NCI-H146 (cell line): Measurements from ENCODE around the gene CLEC10A.
"Not testable (repeated sequence)": the region's sequence is repeated elsewhere in the genome, so short reads cannot be mapped to it uniquely, and the experiment has no call there.

Experiments
- DNase-seq: peaks from one replicate; lab custom pipeline; 2025; lab: John Stamatoyannopoulos, UW

CLEC10A gene

GRCh38 chr17:7108981-7109380 is 28.9 kb upstream of the CLEC10A start:
- no peak for DNase-seq

- DNase-seq, result no peak
Observed at GRCh38 chr17:7108560-7108925, 28.5 kb upstream of the CLEC10A start.

GRCh38 chr17:7107795-7108559 is 27.9 kb upstream of the CLEC10A start:
- no peak for DNase-seq

- peak; percentile 84 for DNase-seq
Observed at GRCh38 chr17:7107012-7107754, 27.1 kb upstream of the CLEC10A start.

GRCh38 chr17:7102421-7102820 is 22.4 kb upstream of the CLEC10A start:
- no peak for DNase-seq

- DNase-seq, result no peak
Observed at GRCh38 chr17:7101531-7101930, 21.5 kb upstream of the CLEC10A start.

- DNase-seq, result not testable (repeated sequence)
Observed at GRCh38 chr17:7100641-7101379, 20.8 kb upstream of the CLEC10A start.

GRCh38 chr17:7098802-7099459 is 18.9 kb upstream of the CLEC10A start:
- no peak for DNase-seq

- no peak for DNase-seq
Observed at GRCh38 chr17:7097940-7098339, 17.9 kb upstream of the CLEC10A start.

- no peak for DNase-seq
Observed at GRCh38 chr17:7095625-7096024, 15.6 kb upstream of the CLEC10A start.

- no peak for DNase-seq
Observed at GRCh38 chr17:7094652-7095019, 14.6 kb upstream of the CLEC10A start.

- not testable (repeated sequence) for DNase-seq
Observed at GRCh38 chr17:7091311-7092005, 11.4 kb upstream of the CLEC10A start.

GRCh38 chr17:7089570-7089969 is 9.5 kb upstream of the CLEC10A start:
- DNase-seq, result not testable (repeated sequence)

GRCh38 chr17:7088442-7088841 is 8.4 kb upstream of the CLEC10A start:
- not testable (repeated sequence) for DNase-seq

GRCh38 chr17:7084088-7084487 is 4.0 kb upstream of the CLEC10A start:
- no peak for DNase-seq

- no peak for DNase-seq
Observed at GRCh38 chr17:7083592-7083991, 3.5 kb upstream of the CLEC10A start.

- no peak for DNase-seq
Observed at GRCh38 chr17:7081341-7082062, 1.5 kb upstream of the CLEC10A start.

- no peak for DNase-seq
Observed at GRCh38 chr17:7080456-7081041, 498 bp upstream of the CLEC10A start.

- DNase-seq, result no peak
Observed at GRCh38 chr17:7078711-7079110, 1.3 kb downstream of the CLEC10A start.

- no peak for DNase-seq
Observed at GRCh38 chr17:7077911-7078546, 2.0 kb downstream of the CLEC10A start.
